NCI-H2196 (cell line): ENCODE results near the gene SDC3.

Experiments used
- DNase-seq: peaks from one replicate; lab custom pipeline; 2025; ENCODE audit not compliant: unreplicated experiment; lab: John Stamatoyannopoulos, UW

SDC3 gene

DNA sequence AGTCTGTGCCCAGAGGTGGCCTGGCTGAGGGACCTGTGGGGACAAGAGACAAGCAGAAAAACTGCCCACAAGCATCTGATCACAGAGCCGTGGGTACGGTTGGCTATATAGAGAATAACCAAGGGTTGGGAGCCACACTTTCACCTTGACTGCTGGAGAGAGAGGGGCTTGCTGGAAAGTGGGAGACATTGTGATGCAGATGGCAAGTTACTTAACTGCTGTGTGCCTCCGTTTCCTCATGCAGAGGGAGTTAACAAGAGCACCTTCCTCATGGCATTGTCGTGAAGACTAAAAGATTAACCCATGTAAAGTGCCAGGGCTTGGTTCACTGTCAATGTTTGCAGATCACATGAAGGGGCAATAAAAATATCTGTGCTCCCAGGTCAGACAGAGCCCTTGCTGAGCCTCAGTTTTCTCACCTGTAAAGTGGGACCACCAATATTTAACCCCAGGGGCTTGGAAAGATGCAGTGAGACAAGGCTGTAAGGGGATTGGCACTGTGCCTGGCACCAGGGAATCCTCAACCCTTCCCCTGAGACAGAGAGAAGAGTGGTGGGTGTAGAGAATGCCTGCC is 52.8 kb downstream of the SDC3 start:
- no peak for DNase-seq

DNA sequence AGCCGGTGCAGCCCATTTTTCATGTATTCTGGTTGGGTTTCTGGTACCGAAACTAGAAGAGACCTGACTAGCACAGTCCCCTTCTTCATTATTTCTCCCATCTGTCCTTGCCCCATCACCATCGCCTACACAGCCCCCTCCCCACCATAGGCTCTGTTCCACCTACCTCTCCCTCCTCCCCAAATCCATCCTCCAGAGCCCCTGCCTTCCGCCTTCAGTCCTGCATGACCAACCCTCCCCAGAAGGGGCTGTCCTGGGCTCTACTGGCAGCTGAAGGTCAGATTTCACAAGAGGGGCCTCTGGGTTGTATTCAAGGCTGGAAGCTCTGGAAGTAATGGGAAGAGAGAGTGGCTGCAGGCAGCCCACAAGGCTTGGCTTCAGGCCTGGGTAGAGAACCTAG is 55.2 kb downstream of the SDC3 start:
- no peak for DNase-seq

DNA sequence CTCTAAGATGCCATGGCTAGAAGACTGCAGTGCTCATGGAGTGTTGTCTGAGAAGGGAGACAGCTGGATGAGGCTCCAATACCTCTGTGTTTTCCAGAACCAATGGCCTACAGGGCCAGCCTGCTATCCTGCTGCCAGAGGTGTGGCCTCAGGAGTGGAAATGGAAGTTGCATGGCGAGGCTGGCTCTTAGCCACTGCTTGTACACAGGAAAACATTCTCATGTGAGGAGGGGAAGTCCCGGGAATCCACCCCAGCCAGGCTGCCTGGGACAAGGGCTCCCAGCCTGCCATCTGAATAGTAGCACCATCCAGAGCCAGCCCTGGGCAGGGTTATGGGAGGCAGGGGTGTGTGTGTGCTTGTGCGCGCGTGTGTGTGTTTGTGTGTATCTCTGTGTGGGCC is 56.5 kb downstream of the SDC3 start:
- DNase-seq, result peak; percentile 34

DNA sequence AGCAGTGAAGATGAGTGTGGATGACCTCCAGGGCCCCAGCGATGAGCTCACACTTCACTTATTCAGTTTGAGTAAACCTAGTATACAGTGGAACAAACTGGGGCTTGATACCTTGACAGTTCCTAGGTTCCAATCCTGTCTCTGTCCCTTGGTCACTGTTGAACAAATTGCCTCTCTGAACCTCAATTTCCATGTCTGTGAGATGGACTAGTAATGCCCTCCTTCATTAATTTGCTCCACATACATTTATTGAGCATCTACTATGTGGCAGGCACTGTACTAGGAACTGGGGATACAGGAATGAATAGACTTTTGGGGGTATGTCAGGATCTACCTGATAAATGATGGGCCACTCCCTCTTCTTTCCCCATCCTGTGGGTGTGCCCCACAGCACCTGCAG is 57.3 kb downstream of the SDC3 start:
- DNase-seq, result no peak

DNA sequence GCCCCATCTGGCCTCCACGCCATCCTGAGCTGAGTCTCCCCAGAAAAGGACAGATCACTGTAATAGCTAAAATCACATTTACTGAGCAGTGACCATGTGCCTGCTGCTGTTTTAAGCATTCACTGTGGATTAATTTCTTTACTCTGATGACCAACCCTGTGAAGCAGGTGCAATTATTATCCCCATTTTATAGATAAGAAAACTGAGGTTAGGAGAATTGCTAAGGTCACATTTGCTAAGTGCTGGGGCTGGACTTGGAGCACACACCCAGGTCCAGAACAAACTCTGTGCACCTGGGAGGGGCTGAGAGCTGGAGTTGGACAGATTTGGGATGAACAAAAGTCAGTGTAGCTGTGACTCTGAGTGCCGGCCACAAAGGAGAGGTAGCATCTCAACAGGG is 58.0 kb downstream of the SDC3 start:
- no peak for DNase-seq

DNA sequence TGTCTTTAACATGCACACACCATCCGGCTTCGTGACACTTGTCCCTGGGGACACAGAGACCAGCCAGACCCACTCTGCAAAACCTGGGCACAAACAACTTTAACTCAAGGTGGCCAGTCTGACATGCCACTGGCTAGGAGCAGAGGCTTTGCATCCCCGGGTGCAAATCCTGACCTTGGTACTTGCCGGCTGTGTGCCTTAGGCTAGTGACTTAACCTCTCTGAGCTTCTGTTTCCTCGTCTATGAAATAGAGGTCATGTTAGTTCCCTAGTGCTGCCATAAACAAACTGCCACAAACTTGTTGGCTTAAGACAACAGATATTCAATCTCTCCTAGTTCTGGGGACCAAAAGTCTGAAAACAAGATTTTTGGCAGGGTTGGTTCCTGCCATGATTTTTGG is 60.4 kb downstream of the SDC3 start:
- DNase-seq, result no peak

DNA sequence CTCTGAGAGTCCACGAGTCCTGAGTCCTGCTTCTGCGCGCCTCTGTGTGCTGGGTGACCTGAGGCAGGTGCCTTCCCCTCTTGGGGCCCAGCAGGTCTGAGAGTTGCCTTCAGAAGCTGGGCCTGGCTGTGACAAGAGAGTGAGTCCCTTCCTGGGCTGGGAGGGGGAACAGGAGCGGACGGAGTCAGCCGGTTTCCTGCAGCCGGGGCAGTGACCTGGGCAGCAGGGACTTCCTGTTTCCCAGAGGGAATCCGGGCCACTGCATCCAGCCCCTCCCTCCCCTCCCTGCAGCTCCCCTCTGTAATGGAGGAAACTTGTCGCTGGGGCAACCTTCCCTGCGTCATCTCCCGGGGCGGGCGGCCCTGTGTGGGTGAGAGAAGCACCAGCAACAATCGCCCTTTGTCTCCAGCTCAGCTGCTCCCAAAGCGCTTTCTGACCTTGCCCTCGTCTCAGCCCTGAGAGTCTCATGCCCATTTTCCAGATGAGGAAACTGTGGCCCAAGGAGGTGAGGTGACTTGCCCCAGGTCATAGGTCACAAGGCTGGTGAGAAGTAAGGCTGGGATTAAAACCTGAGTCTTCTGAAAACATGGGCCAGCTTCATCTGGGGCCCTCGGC is 61.1 kb downstream of the SDC3 start:
- DNase-seq, result no peak

DNA sequence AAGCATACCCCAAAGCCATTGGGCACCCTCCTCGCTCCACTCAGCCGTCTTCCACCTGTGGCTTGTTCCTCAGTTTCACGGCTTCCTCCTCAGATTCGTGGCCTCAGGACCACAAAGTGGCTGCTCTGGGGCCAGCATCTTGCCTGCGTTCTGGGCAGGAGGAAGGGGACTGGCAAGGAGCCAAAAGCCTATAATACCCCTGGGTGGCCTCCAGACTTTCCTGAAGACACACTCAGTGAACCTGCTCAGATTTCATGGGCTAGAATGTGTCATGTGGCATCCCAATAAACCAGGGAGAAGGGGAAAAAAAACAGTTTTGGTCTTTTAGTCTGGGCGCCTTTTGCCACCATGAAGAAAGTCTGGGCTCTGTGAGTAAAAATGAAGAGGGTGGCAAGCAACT is 62.0 kb downstream of the SDC3 start:
- DNase-seq, result no peak

DNA sequence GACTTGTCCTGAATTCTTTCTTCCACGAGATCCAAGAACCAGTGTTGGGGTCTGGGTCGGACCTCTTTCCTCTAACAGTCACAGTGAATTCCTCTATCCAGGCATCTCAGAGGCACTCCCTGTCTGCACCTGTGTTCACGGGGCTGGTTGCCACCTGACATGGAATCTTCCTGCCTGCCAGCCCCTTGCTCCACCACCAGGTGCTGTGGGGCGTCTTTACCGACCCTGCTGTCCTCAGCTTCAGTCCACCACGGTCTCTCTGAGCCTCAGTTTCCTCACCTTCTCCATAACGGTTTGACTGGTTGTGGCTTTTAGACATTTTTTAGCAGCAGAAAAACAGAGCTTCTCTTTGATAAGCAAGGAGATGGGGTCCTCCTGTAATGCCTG is 62.7 kb downstream of the SDC3 start:
- DNase-seq, result no peak

DNA sequence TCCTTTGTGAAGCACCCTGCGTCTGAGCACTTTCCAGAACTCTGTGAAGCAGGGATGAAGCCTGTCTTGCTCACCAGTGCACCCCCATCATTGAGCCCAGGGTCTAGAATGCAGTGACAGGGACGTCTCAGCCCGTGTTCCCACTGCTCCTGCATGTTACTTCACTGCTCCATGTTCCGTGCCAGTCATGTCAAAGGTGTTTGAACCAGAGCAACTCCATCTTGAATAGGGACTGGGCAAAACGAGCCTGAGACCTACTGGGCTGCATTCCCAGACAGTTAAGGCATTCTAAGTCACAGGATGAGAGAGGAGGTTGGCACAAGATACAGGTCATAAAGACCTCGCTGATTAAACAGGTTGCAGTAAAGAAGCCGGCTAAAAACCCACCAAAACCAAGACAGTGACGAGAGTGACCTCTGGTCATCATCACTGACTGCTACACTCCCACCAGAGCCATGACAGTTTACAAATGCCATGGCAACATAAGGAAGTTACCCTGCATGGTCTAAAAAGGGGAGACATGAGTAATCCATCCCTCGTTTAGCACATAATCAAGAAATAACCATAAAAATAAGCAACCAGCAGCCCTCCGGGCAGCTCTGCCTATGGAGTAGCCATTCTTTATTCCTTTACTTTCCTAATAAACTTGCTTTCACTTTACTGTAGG is 63.2 kb downstream of the SDC3 start:
- no peak for DNase-seq

DNA sequence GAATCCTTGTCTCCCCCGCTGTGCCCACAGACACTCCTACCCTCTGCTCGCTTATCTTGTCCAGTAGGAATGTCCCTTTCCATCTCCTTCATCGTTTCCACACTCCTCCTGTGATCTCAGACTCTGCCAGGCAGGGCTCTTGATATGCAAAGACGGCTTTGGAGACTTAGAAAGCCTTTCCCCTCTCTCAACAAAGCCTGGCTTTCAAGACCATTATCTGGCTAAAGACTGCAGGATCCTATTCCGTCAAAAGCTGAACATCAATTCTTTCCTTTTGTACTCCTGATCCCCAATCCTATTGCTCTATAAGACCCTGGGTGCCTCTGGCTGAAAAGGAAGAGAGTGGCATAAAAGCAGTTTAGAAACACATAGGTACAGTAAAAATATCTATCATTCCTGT is 63.9 kb downstream of the SDC3 start:
- no peak for DNase-seq

DNA sequence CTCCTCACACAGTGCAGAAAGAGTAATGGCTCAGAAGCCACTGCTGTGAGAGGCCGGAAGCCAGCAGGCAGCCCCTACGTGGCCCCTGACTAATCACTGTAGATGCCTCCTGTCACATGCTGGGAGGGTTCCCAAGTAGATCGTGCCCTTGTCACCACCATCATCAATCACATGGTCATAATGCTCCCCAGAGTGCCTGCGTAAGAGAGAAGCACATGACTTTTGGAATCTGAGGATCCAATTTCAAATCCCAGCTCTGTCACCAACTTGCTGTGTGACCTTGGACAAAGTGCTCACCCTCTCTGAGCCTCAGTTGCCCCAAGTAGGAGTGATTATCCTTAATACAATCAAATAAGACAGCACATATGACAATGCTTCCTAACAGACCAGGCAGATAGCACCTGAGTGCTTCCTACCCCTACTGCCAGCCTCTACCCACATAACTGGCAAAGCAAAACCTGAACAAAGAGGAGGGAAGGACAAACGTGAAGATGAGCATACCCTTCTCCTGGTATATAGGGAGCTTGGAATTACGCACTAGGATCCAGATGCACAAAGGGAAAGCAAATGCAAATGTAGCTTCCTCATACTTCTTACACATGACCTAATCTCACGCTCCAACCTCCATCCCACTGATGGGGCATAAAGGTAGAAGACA is 65.7 kb downstream of the SDC3 start:
- DNase-seq, result no peak

DNA sequence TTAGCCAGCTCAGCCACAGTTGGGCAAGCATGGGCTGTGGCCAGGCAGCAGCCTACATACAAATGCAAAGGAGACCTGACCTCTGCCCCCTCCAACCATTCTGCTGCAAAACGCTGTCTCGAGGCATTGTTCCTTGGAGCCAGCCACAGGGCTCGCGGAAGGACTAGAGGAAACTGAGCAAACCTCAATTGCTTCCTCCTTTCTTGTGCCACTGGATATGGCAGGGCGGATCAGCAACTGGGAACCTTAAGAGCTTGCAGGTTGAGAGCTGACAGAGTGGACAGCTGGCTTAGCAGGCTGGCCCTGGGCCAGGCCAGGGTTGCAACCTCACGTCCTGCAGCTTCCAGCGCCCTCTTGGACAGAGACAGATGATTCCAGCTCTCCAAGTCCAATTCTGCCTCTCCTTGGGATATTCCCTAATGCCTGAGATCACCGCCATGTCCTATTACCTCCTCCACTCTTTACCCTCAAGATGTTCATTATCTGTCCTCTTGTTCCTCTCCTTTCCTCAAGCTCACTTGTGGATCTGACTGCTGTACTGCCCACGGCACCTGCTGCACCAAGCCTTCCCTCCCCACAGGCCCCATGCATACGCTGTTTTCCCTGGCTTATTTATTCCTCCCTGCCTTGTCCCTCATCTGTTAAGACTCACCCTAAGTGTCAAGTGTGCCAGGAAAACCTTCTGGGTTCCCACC is 67.5 kb downstream of the SDC3 start:
- peak; percentile 68 for DNase-seq

DNA sequence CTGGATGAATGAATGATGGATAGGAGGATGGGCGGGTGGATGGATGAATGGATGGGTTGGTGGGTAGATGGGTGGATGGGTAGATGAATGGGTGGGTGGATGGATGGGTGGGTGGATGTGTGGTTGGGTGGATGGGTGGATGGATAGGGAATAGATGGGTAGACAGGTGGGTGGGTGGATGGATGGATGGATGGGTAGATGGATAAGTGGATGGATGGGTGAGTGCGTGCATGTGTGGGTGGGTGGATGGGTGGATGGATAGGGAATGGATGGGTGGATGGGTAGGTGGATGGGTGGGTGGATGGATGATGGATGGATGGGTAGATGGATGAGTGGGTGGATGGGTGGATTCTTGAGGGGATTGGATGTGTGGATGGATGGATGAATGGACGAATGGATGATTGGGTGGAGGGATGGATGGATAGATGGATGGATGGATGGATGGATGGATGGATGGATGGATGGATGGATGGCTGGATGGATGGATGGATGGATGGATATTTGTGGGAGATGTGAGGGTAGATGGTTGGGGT is 68.7 kb downstream of the SDC3 start:
- no peak for DNase-seq

DNA sequence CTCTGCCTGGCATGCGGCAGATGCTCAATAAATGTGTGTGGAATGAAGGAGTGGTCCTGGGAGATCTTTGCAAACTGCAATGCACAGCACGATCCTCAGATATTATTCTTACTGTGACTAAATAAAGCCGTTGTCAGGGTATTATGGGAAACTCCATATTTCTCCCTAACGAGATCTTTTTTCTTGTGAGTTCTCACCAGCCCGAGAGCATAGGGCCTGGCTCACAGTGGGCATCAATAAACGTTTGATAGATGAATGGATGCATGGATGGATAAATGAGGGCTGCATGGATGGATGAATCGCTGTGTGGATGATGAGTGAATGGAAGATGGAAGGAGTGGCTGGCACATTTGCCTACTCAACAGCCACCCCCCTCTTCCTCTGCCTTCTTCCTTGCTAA is 69.6 kb downstream of the SDC3 start:
- no peak for DNase-seq

DNA sequence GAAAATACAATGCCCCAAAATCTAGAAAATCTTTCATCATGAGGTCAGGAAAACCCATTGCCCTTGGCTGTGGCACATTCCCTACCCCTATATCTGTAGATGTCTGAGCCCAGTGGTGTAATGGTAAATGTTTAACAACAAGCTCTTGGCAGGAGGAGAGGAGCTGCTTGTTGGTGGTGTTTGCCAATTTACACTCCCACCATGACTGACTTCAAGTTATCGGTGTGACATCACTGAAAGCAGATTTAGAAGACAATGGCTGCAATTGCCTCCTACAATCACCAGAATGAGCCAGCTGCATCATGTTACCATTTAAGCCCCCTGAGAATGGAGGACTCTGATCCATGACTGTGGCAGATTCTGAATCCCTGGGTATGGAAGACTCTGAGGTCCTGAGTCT is 70.9 kb downstream of the SDC3 start:
- DNase-seq, result no peak

DNA sequence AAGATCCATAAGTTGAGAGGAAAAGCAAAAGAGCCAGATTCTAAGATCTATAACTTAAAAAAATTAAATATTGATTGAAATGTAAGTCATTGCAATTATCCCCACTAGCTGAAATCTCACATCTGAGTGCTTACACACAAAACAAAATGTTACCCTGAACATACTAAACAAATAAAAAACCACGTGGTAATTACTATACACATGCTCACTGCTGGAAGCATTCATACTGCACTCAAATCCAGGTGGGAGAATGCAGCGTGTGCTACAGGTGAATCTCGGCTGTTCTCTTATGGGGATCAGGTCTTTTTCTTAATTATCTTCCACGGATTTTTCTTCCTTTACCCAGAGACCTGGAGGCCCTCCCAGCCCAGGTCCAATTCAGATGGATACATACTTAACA is 74.3 kb downstream of the SDC3 start:
- DNase-seq, result no peak

DNA sequence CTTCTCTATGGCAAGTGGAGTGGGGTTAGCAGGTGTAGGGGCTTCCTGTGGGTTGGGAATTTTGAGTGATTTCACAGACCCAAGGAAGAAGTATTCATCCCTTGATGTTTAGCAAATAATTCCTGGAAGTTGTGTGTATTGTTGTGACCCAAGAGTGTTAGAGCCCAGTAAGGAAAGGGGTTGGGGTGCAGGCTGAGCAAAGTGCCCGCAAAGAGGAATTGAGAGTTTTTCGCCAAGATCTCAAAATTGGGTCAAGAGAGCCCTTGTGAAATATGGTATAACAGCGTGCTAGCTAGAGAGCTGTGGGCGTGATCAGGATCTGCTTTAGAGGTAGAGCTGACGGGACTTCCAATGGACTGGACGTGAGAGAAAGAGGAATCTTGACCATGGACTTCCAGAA is 78.0 kb downstream of the SDC3 start:
- no peak for DNase-seq

DNA sequence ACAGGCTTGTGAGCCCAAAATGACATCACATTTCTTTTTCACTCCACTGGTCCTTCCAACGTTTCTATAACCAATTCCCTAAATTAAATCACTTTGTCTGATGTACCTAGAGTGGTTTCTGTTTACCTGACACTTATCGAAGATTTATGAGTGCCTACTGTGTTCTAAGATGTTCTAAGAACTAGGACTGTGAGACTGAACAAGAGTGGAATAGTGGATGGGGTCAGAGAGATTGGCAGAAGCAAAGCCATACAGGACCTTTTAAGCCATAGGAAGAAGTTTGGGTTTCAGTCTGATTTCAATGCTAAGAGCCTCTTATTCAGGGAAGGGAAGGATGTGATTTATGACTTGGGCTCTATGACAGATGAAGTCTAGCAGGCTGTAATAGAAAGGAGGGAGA is 78.7 kb downstream of the SDC3 start:
- DNase-seq, result no peak

DNA sequence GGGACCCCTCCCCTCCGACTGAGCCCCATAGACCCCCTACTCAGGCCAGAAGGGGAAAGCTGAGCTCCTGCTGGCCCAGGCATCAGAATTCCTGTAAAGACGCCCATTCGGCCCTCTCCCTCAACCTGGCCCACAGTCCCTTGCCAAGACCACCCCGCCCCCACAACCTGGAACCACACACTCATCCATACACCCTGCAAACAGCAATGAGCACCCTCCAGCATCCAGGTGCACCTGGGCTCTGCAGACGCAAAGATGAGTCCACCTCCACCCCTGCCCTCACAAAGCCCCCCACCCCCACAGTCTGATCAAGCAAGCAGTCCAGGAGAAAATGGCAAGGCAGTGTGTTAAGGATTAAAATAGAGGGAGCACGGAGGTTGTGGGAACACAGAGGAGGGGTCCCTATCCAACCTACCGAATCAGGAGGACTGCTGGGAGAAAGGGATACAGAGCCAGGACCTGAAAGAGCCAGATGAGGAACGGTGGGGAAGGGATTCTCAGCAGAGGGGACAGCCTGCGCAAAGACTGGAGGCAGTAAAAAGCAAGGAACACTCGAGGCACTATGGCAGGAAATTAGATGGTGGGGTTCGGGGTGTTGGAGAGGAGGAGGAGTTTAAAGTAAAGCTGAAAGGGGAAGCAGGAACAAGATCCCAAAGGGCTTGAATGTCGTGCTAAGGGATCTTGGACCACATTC is 83.7 kb downstream of the SDC3 start:
- DNase-seq, result no peak
